22Rv1 (cell line): Measurements from ENCODE around the gene PCDHB7.
"Not testable (repeated sequence)": the region's sequence is repeated elsewhere in the genome, so short reads cannot be mapped to it uniquely, and the experiment has no call there.

Experiments used
- CTCF ChIP-seq: fragments of 450-650 bp; IDR thresholded peaks from 2 replicates; pipeline ENCODE4 v1.5.1; 2017; ENCODE audit warnings: mild to moderate bottlenecking
- ZFX ChIP-seq: fragments of 450-650 bp; IDR thresholded peaks from 2 replicates; pipeline ENCODE4 v1.6.1; 2017; ENCODE audit warnings: antibody characterized with exemption, borderline replicate concordance

- not testable (repeated sequence) for TF ChIP-seq CTCF, ZFX
These were observed 16.7 kb downstream of the PCDHB7 start for GRCh38 chr5:141189131-141189530.
